GM12865 (cell line): ENCODE data around the gene BCKDHA.

Experiments
- DNase-seq: peaks from one replicate; pipeline ENCODE4 v3.0.0; 2010; ENCODE audit warnings: low read depth
- H3K4me3 ChIP-seq: 2 replicates; pipeline ENCODE4 v1.5.1; 2011; ENCODE audit warnings: mild to moderate bottlenecking, low read depth, low read length, control low read depth
- TF ChIP-seq, protein P1 (sequence below): IDR thresholded peaks from 2 replicates; pipeline ENCODE4 v1.5.1; 2011; ENCODE audit warnings: low read length, control low read depth, low read depth, inconsistent platforms; ENCODE audit not compliant: insufficient read depth; ENCODE audit errors: missing control alignments

The BCKDHA gene

DNA sequence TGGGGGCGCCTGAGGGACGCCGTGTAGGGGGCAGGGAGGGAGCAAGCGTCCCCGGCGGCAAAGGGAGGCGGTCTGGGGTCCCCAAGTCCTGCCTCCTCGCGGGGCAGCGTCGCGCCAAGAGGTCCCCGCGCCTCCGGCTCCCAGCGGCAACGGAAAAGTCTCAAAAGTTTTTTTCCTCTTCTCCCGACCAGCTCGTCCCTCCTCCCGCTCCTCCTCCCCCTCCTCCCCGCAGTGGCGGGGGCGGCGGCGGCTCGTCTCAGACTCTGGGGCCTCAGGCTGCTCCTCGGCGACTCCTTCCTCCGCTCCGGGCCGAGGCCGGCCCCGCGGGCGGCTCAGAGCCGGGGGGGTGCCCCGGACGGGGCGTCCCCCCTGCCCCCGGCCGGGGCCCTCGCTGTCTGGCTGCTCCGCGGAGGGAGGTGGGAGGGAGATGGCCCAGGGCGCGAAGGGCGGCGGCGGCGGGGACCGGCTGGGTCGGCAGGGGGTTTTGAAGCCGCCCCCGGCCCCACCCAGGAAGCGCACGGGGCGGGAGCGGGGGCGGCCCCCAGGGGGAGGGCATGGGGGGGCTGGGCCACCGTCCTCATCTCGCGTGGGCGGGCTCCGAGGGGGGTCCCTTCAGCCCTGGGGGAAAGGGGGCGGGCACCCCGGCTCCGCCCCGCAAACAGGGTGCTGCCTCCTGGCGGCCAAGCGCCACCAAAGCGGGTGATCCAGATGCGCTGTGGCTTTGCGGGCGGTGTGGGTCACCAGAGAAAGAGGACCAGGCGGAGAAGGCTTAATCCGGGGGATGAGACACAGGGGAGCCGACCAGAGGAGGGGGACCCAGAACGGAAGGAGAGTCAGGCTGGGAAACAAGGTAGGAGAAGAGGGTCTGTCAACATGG, 43.9 kb upstream of the BCKDHA start, which contains the start of gene TGFB1:
TGFB1 (minus strand) TSS at position 457 of the 877 bp plus-strand sequence. CDS start 878 bp downstream, outside the sequence.
- DNase-seq = peak; percentile 96
- TF ChIP-seq, protein P1, sequence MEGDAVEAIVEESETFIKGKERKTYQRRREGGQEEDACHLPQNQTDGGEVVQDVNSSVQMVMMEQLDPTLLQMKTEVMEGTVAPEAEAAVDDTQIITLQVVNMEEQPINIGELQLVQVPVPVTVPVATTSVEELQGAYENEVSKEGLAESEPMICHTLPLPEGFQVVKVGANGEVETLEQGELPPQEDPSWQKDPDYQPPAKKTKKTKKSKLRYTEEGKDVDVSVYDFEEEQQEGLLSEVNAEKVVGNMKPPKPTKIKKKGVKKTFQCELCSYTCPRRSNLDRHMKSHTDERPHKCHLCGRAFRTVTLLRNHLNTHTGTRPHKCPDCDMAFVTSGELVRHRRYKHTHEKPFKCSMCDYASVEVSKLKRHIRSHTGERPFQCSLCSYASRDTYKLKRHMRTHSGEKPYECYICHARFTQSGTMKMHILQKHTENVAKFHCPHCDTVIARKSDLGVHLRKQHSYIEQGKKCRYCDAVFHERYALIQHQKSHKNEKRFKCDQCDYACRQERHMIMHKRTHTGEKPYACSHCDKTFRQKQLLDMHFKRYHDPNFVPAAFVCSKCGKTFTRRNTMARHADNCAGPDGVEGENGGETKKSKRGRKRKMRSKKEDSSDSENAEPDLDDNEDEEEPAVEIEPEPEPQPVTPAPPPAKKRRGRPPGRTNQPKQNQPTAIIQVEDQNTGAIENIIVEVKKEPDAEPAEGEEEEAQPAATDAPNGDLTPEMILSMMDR = peak; percentile 88
- peak within 1 kb of the TSS; percentile 96 for H3K4me3 ChIP-seq

DNA sequence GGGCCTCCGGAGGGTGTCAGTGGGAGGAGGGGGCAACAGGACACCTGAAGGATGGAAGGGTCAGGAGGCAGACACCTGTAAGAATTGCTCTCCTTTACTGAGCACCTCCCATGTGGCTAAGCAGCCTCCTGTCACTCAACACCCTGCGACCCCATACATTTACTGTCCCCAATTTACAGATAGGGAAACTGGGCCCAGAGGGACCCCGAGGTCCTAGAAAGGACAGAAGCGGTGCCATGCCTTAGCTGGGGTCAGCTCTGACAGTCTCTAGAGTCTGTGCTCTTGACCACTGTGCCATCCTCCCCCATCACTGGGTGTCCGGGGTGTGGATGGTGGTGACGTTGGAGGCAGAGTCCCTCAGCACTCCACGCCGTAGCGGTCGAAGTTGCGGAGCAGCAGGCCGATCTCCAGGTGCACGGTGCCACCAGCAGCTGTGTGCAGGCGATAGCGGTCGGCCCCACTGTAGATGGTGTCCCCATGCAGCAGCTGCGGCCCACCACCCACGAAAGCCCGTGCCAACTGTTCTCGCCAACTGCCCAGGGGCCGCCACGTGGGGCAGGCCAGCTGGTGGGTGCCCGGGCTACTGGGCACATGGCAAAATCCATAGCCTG, 43.2 kb upstream of the BCKDHA start:
- TF ChIP-seq, protein P1 = no peak
- peak overlapping the region; percentile 96 for H3K4me3 ChIP-seq
- no peak for DNase-seq

DNA sequence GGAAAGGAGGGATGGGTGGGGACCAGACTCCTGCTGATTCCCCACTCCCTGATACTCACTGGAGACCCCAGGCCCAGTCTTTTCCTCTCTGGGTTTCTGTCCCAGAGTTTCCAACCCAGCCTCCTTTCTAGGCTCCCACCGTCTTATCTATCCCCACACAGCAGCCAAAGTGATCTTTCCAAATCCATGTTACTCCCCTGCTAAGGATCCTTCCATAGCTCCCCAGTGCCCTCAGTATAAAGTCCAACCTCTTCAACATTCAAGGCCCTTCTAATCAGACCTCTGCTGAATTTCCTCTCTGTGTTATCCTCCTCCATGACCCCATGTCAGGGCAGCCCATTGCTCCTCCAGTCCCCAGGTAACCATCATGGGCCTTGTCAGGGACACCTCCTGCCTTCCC, 42.6 kb upstream of the BCKDHA start:
- H3K4me3 ChIP-seq = no peak overlapping the region
- no peak for DNase-seq
- TF ChIP-seq, protein P1 = no peak

DNA sequence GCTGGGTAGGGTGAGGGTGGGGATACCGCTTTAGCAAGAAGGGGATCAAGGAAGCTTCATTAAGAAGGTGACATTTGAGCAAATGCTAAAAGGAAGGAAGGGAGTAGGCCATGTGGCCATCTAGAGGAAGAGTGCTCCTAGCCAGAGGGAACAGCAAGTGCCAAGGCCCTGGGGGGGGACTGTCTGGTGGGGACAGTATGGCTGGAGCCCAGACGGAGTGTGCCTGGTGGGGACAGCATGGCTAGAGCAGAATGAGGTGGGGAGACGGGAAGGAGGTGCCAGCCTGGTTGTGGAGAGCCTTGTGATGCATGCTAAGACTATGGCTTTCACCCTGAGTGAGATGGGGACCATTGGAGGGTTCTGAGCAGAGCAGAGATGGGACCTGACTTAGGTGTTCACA, 41.8 kb upstream of the BCKDHA start:
- no peak for DNase-seq
- no peak overlapping the region for H3K4me3 ChIP-seq
- TF ChIP-seq, protein P1 = no peak

DNA sequence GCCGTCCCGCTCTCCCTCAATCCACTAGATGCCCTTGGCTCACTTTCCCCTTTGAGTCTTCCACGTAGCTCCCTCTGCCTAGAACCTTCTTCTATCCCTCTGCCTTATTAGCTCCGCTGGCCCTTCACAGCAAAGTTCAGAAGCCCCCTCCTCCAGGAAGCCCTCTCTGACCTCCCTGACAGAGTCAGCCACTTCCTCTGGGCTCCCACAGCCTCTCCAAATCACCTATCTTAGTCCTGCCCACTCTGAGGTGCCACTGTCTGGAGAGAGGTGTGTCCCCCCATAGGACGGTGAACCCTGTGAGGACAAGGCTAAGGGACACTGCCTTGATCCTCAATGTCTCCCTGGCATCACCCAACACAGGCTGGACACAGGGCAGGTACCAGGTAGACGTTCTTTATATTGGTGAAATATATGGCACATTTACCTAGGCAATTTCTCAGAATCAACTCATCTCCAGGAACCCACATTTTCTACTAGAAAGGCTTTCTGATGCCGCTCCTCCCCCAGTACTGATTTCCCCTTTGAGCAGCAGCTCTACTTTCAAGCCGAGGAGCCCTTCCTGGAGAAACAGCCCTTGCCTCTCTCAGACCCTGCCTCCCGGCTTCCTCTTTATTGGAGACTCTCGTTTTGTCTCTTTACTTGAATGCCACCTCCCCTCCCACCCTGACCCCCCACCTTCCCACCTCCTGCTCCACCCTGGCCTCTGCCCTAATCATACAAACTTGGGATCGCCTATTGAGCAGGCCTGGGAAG, 40.5 kb upstream of the BCKDHA start:
- TF ChIP-seq, protein P1 = no peak

DNA sequence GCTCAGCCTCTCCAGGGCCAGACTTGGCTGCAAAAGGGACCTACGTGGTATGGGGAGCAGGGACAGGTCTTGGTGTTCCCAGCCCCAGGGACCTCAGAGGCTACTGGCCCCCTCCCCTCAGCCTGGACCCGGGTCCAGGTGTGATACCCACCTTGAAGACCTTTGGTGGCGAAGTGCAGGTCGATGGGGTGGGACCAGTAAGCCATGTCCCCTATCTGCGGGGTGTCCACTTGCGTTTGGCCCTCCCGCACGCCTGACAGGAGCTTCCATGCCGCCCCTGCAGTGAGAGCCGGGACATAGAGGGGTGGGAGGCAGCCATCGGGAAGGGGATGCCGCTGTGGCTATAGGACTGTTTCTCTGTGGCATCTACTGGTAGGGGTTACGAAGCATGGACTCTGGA, 39.9 kb upstream of the BCKDHA start:
- TF ChIP-seq, protein P1 = no peak
- H3K4me3 ChIP-seq = no peak overlapping the region
- no peak for DNase-seq

More for the DNA sequence above, 40.5 kb upstream of the BCKDHA start:
- no peak overlapping the region for H3K4me3 ChIP-seq
- no peak for DNase-seq
